CD4-positive, alpha-beta T cell treated with Interferon alpha-2 for 1 hour (primary cell): Measurements from ENCODE around the gene UBE2L6.

Experiments used
- DNase-seq, 2 donors: peaks; one replicate each; pipeline ENCODE4 v3.0.0-alpha.2; 2020 to 2022

Gene UBE2L6

GRCh38 chr11:57567515-57568329 lies at the start of gene UBE2L6:
TSS of gene UBE2L6 (minus strand) at chr11:57567672. CDS start at chr11:57567611, 61 bp downstream.
- peak; percentile 77 to 86 for DNase-seq

DNA sequence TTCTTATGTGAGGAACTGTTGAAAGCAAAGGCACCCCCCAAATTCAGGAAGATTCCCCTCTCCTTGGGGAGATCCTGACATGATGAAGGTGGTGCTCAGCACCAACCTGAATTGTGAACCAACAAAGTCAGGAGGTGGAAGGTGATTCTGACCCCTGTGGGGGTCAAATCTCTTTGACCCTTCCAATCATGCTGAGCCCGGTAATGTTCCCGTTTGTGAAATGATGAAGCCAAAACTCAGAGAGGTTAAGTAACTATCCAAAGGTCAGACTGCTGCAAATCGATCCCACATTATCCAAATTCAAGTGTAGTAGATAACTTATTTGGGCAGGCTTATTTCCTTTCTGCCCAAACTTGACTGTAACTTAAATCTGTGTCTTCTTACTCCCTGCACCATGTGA lies 49.1 kb upstream of the UBE2L6 start:
- DNase-seq: no peak

DNA sequence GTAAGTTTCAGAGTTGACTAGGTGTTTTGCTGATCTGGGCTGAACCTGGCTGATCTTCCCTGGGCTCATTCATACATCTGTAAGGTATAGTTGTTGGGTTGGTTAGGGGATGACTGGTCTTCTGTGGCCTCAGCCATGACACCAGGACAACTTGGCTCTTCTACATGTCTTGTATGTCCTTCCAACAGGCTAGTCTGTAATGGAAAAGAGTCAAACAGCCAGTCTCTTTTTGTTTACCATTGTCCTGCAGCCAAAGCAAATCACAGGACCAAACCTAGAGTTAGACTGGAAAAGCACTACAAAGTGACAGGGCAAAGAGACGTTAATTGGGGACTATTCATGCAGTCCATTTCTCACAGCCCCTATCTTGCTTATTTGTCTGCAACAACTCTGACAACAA lies 47.8 kb upstream of the UBE2L6 start:
- no peak for DNase-seq

GRCh38 chr11:57614234-57614772 lies 46.8 kb upstream of the UBE2L6 start:
- no peak for DNase-seq

DNA sequence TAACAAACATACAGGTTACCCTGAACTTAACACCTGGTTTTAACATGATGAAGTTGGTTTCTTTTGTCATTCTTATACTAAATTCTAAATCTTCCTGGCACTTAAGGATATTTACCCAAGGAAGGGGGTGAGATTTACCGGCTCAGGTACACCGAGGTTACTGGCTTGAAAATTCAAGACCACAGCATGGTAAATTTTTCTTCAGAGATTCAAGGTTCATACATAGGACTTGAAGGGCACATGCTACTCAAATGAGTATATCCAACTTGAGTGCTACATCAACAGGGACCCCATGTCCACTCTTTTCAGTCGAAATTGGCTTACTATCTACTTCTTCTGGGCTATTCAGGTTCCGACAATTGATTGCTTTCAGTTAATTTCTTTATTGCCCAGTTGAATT lies 42.7 kb upstream of the UBE2L6 start:
- DNase-seq: no peak

DNA sequence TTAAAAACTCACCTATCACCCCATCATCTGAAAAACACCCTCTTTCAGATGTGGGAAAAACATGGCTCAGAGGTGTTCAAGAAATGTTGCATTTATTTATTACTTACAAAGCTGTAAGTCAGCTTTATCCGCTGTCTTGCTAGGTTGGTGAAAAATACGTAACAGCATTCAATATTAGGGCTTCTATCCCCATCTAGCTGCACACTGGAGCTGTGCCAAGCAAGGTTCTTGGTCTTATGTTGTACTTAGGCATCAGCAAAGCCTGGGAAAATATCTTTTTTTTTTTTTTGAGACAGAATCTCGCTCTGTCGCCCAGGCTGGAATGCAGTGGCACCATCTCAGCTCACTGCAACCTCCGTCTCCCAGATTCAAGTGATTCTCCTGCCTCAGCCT lies 37.6 kb upstream of the UBE2L6 start:
- DNase-seq: no peak

- DNase-seq: no peak
These were observed 37.0 kb upstream of the UBE2L6 start for GRCh38 chr11:57604296-57605027.

DNA sequence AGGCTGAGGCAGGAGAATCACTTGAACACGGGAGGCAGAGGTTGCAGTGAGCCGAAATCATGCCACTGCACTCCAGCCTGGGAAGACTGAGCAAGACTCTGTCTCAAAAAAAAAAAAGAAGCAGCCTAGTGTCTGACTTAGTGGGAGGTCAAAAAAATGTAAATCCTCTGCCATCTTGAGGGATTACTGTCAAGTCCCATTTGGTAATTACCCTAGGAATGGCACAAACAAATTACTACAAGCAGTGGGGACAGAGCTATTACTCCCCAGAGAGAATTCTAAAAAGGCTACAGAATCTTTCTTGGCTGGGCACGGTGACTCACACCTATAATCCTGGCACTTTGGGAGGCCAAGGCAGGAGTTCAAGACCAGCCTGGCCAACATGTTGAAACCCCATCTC lies 33.8 kb upstream of the UBE2L6 start:
- DNase-seq: no peak

- DNase-seq: no peak
These were observed 31.9 kb upstream of the UBE2L6 start for GRCh38 chr11:57599381-57599780.

GRCh38 chr11:57598831-57599155 lies 31.3 kb upstream of the UBE2L6 start:
- no peak for DNase-seq

DNA sequence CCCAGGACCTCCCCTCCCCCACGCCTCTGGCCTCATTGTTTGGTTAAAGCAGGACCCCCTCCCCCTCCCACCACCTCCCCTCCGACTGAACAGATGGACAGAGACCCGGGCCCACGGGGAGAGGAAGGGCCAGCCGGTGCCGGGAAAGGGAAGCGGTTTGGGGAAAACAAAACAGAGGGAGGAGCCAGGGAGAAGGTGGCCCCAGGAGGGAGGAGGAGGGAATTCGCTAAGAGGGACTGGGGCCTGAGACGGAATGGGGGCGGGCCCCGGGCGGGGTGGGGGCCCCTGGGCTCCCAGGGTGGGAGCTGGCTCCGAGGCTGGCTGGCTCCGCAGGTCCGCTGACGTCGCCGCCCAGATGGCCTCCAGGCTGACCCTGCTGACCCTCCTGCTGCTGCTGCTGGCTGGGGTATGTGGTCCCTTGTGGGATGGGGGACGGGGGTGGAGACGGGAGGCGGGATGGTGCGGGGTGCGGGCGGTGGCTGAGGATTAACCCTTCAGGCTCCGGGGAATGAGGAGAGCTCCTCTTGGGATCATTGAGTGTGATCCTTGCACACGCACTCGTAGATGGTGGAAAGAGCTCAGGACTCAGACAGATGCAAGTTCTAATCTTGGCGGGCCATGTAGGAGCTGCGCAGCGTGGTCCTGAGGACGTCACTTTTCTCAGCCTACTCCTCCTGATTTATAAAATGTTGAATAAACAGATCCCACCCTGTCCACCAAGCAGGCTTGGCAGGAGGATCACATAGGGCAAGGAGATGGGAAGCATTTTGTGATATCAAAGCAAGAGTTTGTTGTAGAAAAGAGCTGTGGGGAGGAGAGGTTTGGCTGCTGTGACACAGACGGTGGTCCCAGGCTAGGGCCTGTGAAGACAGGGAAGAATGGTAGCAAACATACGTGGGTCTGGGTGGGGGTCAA lies 30.7 kb upstream of the UBE2L6 start:
- peak in 1 of 2 donors; percentile 44 for DNase-seq

DNA sequence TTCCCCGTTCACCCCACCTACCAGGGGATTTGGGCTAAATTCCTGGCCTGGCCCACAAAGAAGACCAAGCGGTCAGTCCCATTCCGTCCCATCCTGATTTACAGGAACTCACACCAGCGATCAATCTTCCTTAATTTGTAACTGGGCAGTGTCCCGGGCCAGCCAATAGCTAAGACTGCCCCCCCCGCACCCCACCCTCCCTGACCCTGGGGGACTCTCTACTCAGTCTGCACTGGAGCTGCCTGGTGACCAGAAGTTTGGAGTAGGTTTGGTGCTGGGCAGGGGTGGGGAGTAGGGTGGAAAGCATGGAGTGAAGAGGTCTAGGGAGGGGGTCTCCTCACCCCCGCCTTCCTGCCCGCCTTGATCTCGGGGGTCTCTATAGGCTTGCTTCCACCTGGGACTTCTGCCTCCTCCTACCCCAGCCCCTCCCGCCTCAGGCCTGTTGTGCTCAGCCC lies 30.0 kb upstream of the UBE2L6 start, which contains the start of gene SERPING1:
TSS of gene SERPING1 (plus strand) at position 225 of the 455 bp plus-strand sequence. CDS start 586 bp downstream, outside the sequence.
- DNase-seq: no peak

GRCh38 chr11:57596266-57596885 lies 28.9 kb upstream of the UBE2L6 start:
- DNase-seq: no peak

DNA sequence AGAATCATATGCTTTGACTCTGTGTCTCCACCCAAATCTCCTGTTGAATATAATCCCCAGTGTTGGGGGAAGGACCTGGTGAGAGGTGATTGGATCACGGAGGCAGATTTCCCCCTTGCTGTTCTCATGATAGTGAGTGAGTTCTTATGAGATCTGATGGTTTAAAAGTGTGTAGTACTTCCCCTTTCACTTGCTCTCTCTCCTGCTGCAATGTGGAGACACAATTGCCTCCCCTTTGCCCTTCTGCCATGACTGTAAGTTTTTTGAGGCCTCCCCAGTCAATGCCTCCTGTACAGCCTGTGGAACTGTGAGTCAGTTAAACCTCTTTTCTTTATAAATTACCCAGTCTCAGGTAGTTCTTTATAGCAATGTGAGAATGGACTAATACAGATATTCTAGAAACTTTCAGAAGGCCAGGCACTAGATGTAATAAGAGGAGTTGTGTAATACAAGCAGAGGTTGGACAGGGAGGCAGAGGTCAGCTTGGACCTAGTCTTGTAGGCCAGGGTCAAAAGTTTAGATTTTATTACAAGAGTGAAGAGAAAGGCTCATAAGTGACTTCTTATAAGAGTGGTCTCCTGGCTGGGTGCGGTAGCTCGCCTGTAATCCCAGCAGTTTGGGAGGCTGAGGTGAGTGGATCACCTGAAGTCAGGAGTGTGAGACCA lies 20.7 kb upstream of the UBE2L6 start:
- DNase-seq: no peak

- DNase-seq: no peak
These were observed 19.3 kb upstream of the UBE2L6 start for GRCh38 chr11:57586711-57587245.

- DNase-seq: no peak
These were observed 17.8 kb upstream of the UBE2L6 start for GRCh38 chr11:57585301-57585700.

DNA sequence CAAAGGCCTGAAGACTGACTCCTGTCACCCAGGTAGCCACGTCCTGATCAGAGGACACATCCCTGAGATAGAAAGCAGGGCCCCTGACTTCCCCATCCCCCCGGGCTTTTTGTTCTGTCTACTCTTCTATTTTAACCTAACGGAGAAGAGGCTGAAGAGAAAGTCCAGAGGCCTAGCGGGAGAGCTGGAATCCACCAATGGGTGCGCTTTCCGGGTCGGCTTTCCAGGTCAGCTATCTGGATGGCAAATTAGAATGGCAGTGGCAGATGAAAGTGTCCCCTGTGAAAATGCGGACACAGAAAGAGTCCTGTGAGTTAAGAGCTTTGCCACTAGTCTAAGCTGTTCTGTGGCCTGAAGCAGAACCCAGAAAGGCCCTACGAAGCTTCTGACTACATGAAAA lies 16.9 kb upstream of the UBE2L6 start:
- DNase-seq: no peak

DNA sequence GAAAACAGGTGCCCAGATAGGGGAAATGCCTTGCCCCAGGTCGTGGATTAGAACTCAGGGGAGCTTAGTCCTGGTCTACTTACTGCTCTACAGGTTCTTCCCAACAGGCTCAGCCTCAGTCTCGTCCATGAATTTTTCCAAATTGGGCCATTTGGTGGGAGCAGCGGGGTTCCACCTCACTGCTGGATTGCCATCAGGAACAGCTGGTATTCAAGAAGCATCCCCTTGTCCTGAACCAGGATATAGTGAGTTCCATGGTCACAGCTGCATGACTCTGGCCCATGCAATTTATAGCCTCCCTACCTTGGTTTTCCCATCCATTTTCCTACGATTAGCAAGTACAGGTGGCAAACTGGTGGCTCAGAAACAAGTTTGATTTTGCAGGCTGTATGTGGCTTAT lies 6.6 kb upstream of the UBE2L6 start:
- DNase-seq: no peak

DNA sequence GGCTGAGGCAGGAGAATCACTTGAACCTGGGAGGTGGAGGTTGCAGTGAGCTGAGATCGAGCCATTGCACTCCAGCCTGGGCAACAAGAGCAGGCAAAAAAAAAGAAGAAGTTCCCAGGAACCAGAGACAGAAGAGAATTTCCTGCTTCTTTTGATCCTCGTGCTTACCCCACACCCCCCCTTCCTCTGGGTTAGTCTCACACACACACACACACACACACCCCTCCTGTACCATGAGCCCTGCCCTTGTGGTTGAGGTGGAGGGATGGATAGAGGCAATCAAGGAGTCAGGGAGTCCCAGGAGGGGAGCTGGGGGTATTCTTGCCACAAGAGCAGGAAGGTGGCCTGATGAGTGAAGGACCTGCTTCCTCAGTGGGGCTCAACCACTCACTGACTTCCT lies 4.1 kb upstream of the UBE2L6 start:
- DNase-seq: peak in 1 of 2 donors; percentile 9

- peak in 1 of 2 donors; percentile 91 for DNase-seq
These were observed 876 bp upstream of the UBE2L6 start for GRCh38 chr11:57568330-57568766.

DNA sequence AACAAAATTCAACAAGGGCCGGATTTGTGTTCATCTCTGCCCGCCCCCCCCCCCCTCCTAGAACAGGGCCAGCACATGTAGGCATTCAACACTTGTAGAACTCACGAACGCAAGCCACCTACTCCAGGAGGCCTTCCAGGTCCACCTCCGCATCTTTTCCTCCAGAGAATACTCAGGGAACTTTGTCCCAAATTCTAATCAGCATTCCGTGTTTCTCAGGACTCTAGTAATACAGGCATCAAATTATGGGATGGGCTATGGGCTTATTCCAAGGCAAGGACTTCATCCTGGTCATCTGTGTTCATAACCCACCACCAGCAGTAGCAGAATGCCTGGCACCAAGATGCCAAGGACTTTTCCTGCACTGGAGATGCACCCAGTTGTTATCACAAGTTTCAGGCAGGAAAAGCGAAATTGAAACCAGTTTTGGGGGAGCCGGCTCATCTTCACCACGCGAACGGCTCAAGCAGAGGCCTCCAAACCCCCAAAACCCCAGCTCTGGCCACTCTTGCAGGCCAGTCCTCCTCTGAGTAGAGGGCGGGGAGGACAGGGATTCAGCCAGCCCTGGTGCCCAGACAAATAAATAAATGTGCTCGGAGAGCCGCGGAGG lies 462 bp downstream of the UBE2L6 start:
- DNase-seq: peak; percentile 42 to 69
